ENCODE measurements around the gene ABCA2. TPM values are rescaled to one million over a fixed set of nuclear protein-coding genes. Genes with fewer than 3 reads are reported as not detected.

Gene ABCA2
- total RNA-seq, 2 donors from 2014 or later: 28.3 to 28.5 TPM

GRCh38 chr9:136961279-136962065 is 66.6 kb downstream of the ABCA2 start:
- H3K9me3 ChIP-seq: no peaks in the 10 kb centered on the region
- H3K4me3 ChIP-seq: no peak overlapping the region
- no peaks in the 10 kb centered on the region for H3K27me3 ChIP-seq
- DNase-seq (ENCODE audit: low spot score): no peak
- peaks cover 0 to 26% of the 10 kb centered on the region in 2 donors for H3K4me1 ChIP-seq
- no peaks in the 10 kb centered on the region for H3K36me3 ChIP-seq
- TF ChIP-seq CTCF (IDR thresholded peaks at IDR 0.05): no peak
- no peak overlapping the region for H3K27ac ChIP-seq

- H3K4me1 ChIP-seq: peaks cover 0 to 21% of the 10 kb centered on the region in 2 donors
- H3K36me3 ChIP-seq: no peaks in the 10 kb centered on the region
- no peaks in the 10 kb centered on the region for H3K27me3 ChIP-seq
- no peak for DNase-seq (ENCODE audit: low spot score)
- H3K27ac ChIP-seq: no peak overlapping the region
- no peak for TF ChIP-seq CTCF (IDR thresholded peaks at IDR 0.05)
- no peaks in the 10 kb centered on the region for H3K9me3 ChIP-seq
- H3K4me3 ChIP-seq: no peak overlapping the region
Observed at GRCh38 chr9:136960938-136961275, 67.1 kb downstream of the ABCA2 start.

- H3K27me3 ChIP-seq: no peaks in the 10 kb centered on the region
- no peaks in the 10 kb centered on the region for H3K9me3 ChIP-seq
- no peaks in the 10 kb centered on the region for H3K36me3 ChIP-seq
- no peak for TF ChIP-seq CTCF (IDR thresholded peaks at IDR 0.05)
- no peak overlapping the region for H3K4me3 ChIP-seq
- H3K27ac ChIP-seq: no peak overlapping the region
- peaks cover 0 to 17% of the 10 kb centered on the region in 2 donors for H3K4me1 ChIP-seq
- no peak for DNase-seq (ENCODE audit: low spot score)
Observed at GRCh38 chr9:136960212-136960937, 67.7 kb downstream of the ABCA2 start.

- Histone ChIP-seq H3K9me3 (no peaks in the 10 kb centered on the region), H3K36me3 (no peaks in the 10 kb centered on the region), H3K4me1 (peaks cover 0 to 12% of the 10 kb centered on the region in 2 donors), H3K27ac (no peak overlapping the region), H3K27me3 (no peaks in the 10 kb centered on the region), H3K4me3 (no peak overlapping the region)
- no peak for DNase-seq (ENCODE audit: low spot score)
- no peak for TF ChIP-seq CTCF (IDR thresholded peaks at IDR 0.05)
Observed at GRCh38 chr9:136958898-136959850, 68.9 kb downstream of the ABCA2 start.

- H3K4me1 ChIP-seq: peaks cover 0 to 9% of the 10 kb centered on the region in 2 donors
- H3K27ac ChIP-seq: no peak overlapping the region
- H3K9me3 ChIP-seq: no peaks in the 10 kb centered on the region
- no peaks in the 10 kb centered on the region for H3K27me3 ChIP-seq
- no peak for TF ChIP-seq CTCF (IDR thresholded peaks at IDR 0.05)
- H3K36me3 ChIP-seq: no peaks in the 10 kb centered on the region
- no peak for DNase-seq (ENCODE audit: low spot score)
- H3K4me3 ChIP-seq: no peak overlapping the region
Observed at GRCh38 chr9:136958473-136958872, 69.6 kb downstream of the ABCA2 start.
